HepG2 (cell line): ENCODE measurements around the gene PCNA. TPM values are rescaled to one million over a fixed set of nuclear protein-coding genes. Genes with fewer than 3 reads are reported as not detected.

ENCODE experiments used
- ATAC-seq: fragments of 200-7000 bp; cut with Tn5 transposase; 3 replicates; pipeline ENCODE4 v1.9.1; 2020; ENCODE audit warnings: mild to moderate bottlenecking, moderate library complexity
- BruUV-seq: library from RNA; stranded (reverse); fragments of 400-500 nt; replicated peaks from 2 replicates; lab custom pipeline; 2021; lab: Mats Ljungman, UMichigan
- CTCF ChIA-PET: fragments of 300-600 bp; formaldehyde crosslinking; extraction: SDS; loops from one replicate; lab custom pipeline; 2021; ENCODE audit warnings: low total read pairs, inconsistent platforms, low intra/inter-chr PET ratio; lab: Yijun Ruan, JAX
- POLR2A ChIA-PET: fragments of 350-600 bp; sonication (Branson Sonifier 250); formaldehyde crosslinking; loops from one replicate; lab custom pipeline; 2020; ENCODE audit warnings: antibody characterized with exemption, inconsistent platforms; lab: Yijun Ruan, JAX
- DNase-seq: peaks from one replicate; pipeline ENCODE4 v3.0.0-alpha.2; 2015; ENCODE audit warnings: low spot score
- FAIRE-seq: peaks from 3 replicates; lab custom pipeline; 2011; peaks lifted over from hg19 to GRCh38; lab: Jason Lieb, UNC
- H2AFZ ChIP-seq: one replicate; pipeline ENCODE4 v1.6.1; 2011; ENCODE audit warnings: low read length, inconsistent platforms
- H3K27ac ChIP-seq: fragments of 300-600 bp; 3 replicates; pipeline ENCODE4 v1.8.0; 2011; ENCODE audit warnings: mixed run types, mild to moderate bottlenecking, mixed read lengths, low read length, inconsistent platforms; ENCODE audit not compliant: insufficient read depth; ENCODE audit errors: extremely low read length
- H3K27me3 ChIP-seq, 2 experiments: fragments of 200-600 bp in 1 of 2; 2 replicates in 1 of 2; 3 replicates in 1 of 2; pipeline versions ENCODE4 v1.6.0 to v1.8.0; 2011; ENCODE audit warnings: low read length in 2 of 2, mild to moderate bottlenecking in 2 of 2, moderate library complexity in 2 of 2, inconsistent platforms in 1 of 2; ENCODE audit not compliant: insufficient read depth in 2 of 2, control insufficient read depth in 1 of 2
- H3K36me3 ChIP-seq, 2 experiments: fragments of 200-600 bp in 1 of 2; replicated peaks in 1 of 2; 2 replicates in 1 of 2; 3 replicates in 1 of 2; pipeline versions ENCODE4 v1.5.1 to v1.8.0; 2011; ENCODE audit warnings: low read length in 2 of 2, inconsistent platforms in 1 of 2; ENCODE audit not compliant: insufficient read depth in 2 of 2, control insufficient read depth in 1 of 2
- H3K4me1 ChIP-seq: 2 replicates; pipeline ENCODE4 v1.5.1; 2012; ENCODE audit warnings: low read length, inconsistent platforms; ENCODE audit not compliant: insufficient read depth
- H3K4me2 ChIP-seq: 2 replicates; pipeline ENCODE4 v1.6.0; 2011; ENCODE audit warnings: low read depth, low read length, inconsistent platforms
- H3K4me3 ChIP-seq, 3 experiments: fragments of 200-600 bp in 1 of 3; sonication (generic), shearing (Covaris generic) in 1 of 3; replicated peaks in 1 of 3; 2 replicates each; pipeline ENCODE4 v1.5.1; 2011 to 2016; ENCODE audit warnings: low read length in 3 of 3, inconsistent platforms in 2 of 3, low read depth in 2 of 3, mild to moderate bottlenecking in 2 of 3, control low read depth in 1 of 3, mixed read lengths in 1 of 3; ENCODE audit not compliant: insufficient read depth in 1 of 3
- H3K79me2 ChIP-seq: one replicate; pipeline ENCODE4 v1.6.1; 2011; ENCODE audit warnings: low read length, inconsistent platforms; ENCODE audit not compliant: insufficient read depth
- H3K9ac ChIP-seq: 2 replicates; pipeline ENCODE4 v1.6.0; 2011; ENCODE audit warnings: mild to moderate bottlenecking, low read depth, low read length, inconsistent platforms; ENCODE audit not compliant: insufficient read depth
- H3K9me3 ChIP-seq: 2 replicates; pipeline ENCODE4 v1.5.1; 2012; ENCODE audit warnings: mild to moderate bottlenecking, low read length
- H4K20me1 ChIP-seq: 2 replicates; pipeline ENCODE4 v1.6.0; 2011; ENCODE audit warnings: inconsistent platforms, mild to moderate bottlenecking, low read length, moderate library complexity; ENCODE audit not compliant: insufficient read depth
- ARID5B ChIP-seq: IDR thresholded peaks from 2 replicates; pipeline ENCODE4 v1.4.0; 2020; ENCODE audit warnings: mild to moderate bottlenecking, missing genetic modification reagents
- FOSL2 ChIP-seq: sonication (generic); formaldehyde crosslinking; IDR thresholded peaks from 2 replicates; pipeline ENCODE4 v1.4.0; 2020; ENCODE audit warnings: missing genetic modification reagents
- ZNF687 ChIP-seq: sonication (generic); formaldehyde crosslinking; IDR thresholded peaks from 2 replicates; pipeline ENCODE4 v1.5.1; 2020; ENCODE audit warnings: mild to moderate bottlenecking, missing genetic modification reagents, moderate library complexity
- WGBS: methylation state at CpG from one replicate; pipeline ENCODE4 v1.1.6; 2017; ENCODE audit warnings: low lambda C conversion rate; 5-methylcytosine and 5-hydroxymethylcytosine counted together
- in situ Hi-C: cut with HindIII; loops from 2 replicates; pipeline ENCODE4 v1.10.0; 2017; ENCODE audit warnings: low pct_unique_long_range_greater_than_20kb; ENCODE audit not compliant: extremely low pct_ligation_motif_present
- intact Hi-C: fragments of 100-400 bp; cut with micrococcal nuclease; formaldehyde crosslinking; loops from one replicate; pipeline ENCODE4 v1.10.0; 2022; ENCODE audit not compliant: unreplicated experiment
- polyA plus RNA-seq, 8 experiments: library from polyadenylated mRNA; depleted of rRNA in 3 of 8; stranded (reverse) in 7 of 8; unstranded in 1 of 8; fragments of >200 nt; fragmentation: Illumina TruSeq in 4 of 8; extraction: Trizol in 4 of 8; gene quantifications; 2 replicates each; pipeline versions ENCODE4 v1.2.1 to v1.2.3, GENCODE V29; 2011 to 2016; ENCODE audit warnings: low read depth in 4 of 8, missing spikeins in 1 of 8, mixed read lengths in 1 of 8; ENCODE audit not compliant: insufficient read depth in 1 of 8
- total RNA-seq, 5 experiments: library from RNA; depleted of rRNA; stranded (reverse); fragments of >200 nt; fragmentation: Illumina TruSeq; extraction: Trizol; gene quantifications; 2 replicates each; pipeline ENCODE4 v1.2.3, GENCODE V29; 2016; ENCODE audit warnings: low read depth in 1 of 5

PCNA gene
- total and polyA plus RNA-seq, 2 of the 13 experiments (the other 11 are each of a cell fraction or from before 2014, with no cell fraction given), result 229 to 655 TPM

- ATAC-seq (no peak), FAIRE-seq (no peak), DNase-seq (no peak)
- BruUV-seq, result no TSS peak
- Histone ChIP-seq H3K9ac (no peak overlapping the region), H3K9me3 (no peaks in the 10 kb centered on the region), H3K4me3 (no peak overlapping the region), H3K4me1 (peaks cover 55% of the 10 kb centered on the region), H3K27ac (no peak overlapping the region), H3K79me2 (peaks cover 86% of the 10 kb centered on the region), H3K27me3 (no peaks in the 10 kb centered on the region), H3K4me2 (no peak overlapping the region), H2AFZ (no peak overlapping the region), H3K36me3 (peaks cover 11 to 17% of the 10 kb centered on the region in 2 experiments; a peak in 4 of 5 replicates), H4K20me1 (peaks cover 14% of the 10 kb centered on the region)
- in situ Hi-C loops, result no loop called here
- WGBS, result 71% methylated on average over 3 of the region's 3 CpGs
- TF ChIP-seq ARID5B (CRISPR knock-in tag) (no peak), ZNF687 (CRISPR knock-in tag) (peak; percentile 29; the same call in 1 of the 2 replicates), FOSL2 (CRISPR knock-in tag) (peak; percentile 21; the same call in 1 of the 2 replicates)
- ChIA-PET CTCF (no interaction called here), POLR2A (no interaction called here)
- intact Hi-C loops, result no loop called here
These were observed 49.1 kb upstream of the PCNA start for GRCh38 chr20:5168651-5169396.
